ENCODE data around the gene C2orf42. TPM values are rescaled to one million over a fixed set of nuclear protein-coding genes. Genes with fewer than 3 reads are reported as not detected.

The C2orf42 gene
- total RNA-seq, 4 donors from 2014 or later, result 6.3 to 10.1 (median 7.3) TPM

- intact Hi-C loops (cut with DNase I; ENCODE audit: low total_unique reads) (no loop called here), in situ Hi-C loops (cut with MboI; ENCODE audit: low sequenced_read_pairs in 4 of 4) (no loop called here)
- Histone ChIP-seq H3K4me1 (no peaks in the 10 kb centered on the region), H3K4me3 (no peak overlapping the region), H3K27ac (no peak overlapping the region), H3K9me3 (no peaks in the 10 kb centered on the region), H3K27me3 (no peaks in the 10 kb centered on the region), H3K36me3 (no peaks in the 10 kb centered on the region)
- ATAC-seq, result no peak
- TF ChIP-seq CTCF (IDR thresholded peaks at IDR 0.05 in 4 of 5, conservative IDR thresholded peaks at IDR 0.05 in 1 of 5), result no peak
- TF ChIP-seq POLR2A (IDR thresholded peaks at IDR 0.05), result no peak
- no peak for DNase-seq
Observed at GRCh38 chr2:70204452-70204851, 13.6 kb upstream of the C2orf42 start.

- no peak for TF ChIP-seq POLR2A (IDR thresholded peaks at IDR 0.05)
- TF ChIP-seq CTCF (IDR thresholded peaks at IDR 0.05 in 4 of 5, conservative IDR thresholded peaks at IDR 0.05 in 1 of 5), result no peak
- no peak overlapping the region for H3K27ac ChIP-seq
- intact Hi-C loops (cut with DNase I; ENCODE audit: low total_unique reads) (no loop called here), in situ Hi-C loops (cut with MboI; ENCODE audit: low sequenced_read_pairs in 4 of 4) (no loop called here)
- no peaks in the 10 kb centered on the region for H3K27me3 ChIP-seq
- DNase-seq (no peak), ATAC-seq (no peak)
- no peak overlapping the region for H3K4me3 ChIP-seq
- no peaks in the 10 kb centered on the region for H3K36me3 ChIP-seq
- H3K9me3 ChIP-seq, result no peaks in the 10 kb centered on the region
- H3K4me1 ChIP-seq, result no peaks in the 10 kb centered on the region
Observed at GRCh38 chr2:70203086-70203485, 12.3 kb upstream of the C2orf42 start.

- Histone ChIP-seq H3K36me3 (no peaks in the 10 kb centered on the region), H3K4me1 (no peaks in the 10 kb centered on the region), H3K27me3 (no peaks in the 10 kb centered on the region), H3K9me3 (no peaks in the 10 kb centered on the region), H3K4me3 (no peak overlapping the region), H3K27ac (no peak overlapping the region)
- no peak for TF ChIP-seq POLR2A (IDR thresholded peaks at IDR 0.05)
- TF ChIP-seq CTCF (IDR thresholded peaks at IDR 0.05 in 4 of 5, conservative IDR thresholded peaks at IDR 0.05 in 1 of 5), result no peak
- intact Hi-C loops (cut with DNase I; ENCODE audit: low total_unique reads) (no loop called here), in situ Hi-C loops (cut with MboI; ENCODE audit: low sequenced_read_pairs in 4 of 4) (no loop called here)
- ATAC-seq (no peak), DNase-seq (no peak)
Observed at GRCh38 chr2:70202236-70202806, 11.5 kb upstream of the C2orf42 start.

GRCh38 chr2:70201831-70202230 is 11.0 kb upstream of the C2orf42 start:
- Histone ChIP-seq H3K4me1 (no peaks in the 10 kb centered on the region), H3K36me3 (no peaks in the 10 kb centered on the region), H3K9me3 (no peaks in the 10 kb centered on the region), H3K27me3 (no peaks in the 10 kb centered on the region), H3K27ac (no peak overlapping the region), H3K4me3 (no peak overlapping the region)
- in situ Hi-C loops (cut with MboI; ENCODE audit: low sequenced_read_pairs in 4 of 4), result no loop called here
- intact Hi-C loops (cut with DNase I; ENCODE audit: low total_unique reads), result no loop called here
- TF ChIP-seq CTCF (IDR thresholded peaks at IDR 0.05 in 4 of 5, conservative IDR thresholded peaks at IDR 0.05 in 1 of 5), result no peak
- no peak for TF ChIP-seq POLR2A (IDR thresholded peaks at IDR 0.05)
- ATAC-seq (no peak), DNase-seq (no peak)

GRCh38 chr2:70201225-70201768 is 10.5 kb upstream of the C2orf42 start:
- TF ChIP-seq CTCF (IDR thresholded peaks at IDR 0.05 in 4 of 5, conservative IDR thresholded peaks at IDR 0.05 in 1 of 5) (no peak), POLR2A (IDR thresholded peaks at IDR 0.05) (no peak)
- no peak for ATAC-seq
- H3K9me3 ChIP-seq, result no peaks in the 10 kb centered on the region
- DNase-seq, result no peak
- H3K4me1 ChIP-seq, result no peaks in the 10 kb centered on the region
- H3K27ac ChIP-seq, result no peak overlapping the region
- H3K4me3 ChIP-seq, result no peak overlapping the region
- intact Hi-C loops (cut with DNase I; ENCODE audit: low total_unique reads), result no loop called here
- in situ Hi-C loops (cut with MboI; ENCODE audit: low sequenced_read_pairs in 4 of 4), result no loop called here
- H3K27me3 ChIP-seq, result no peaks in the 10 kb centered on the region
- H3K36me3 ChIP-seq, result no peaks in the 10 kb centered on the region

Data from gastrocnemius medialis (tissue), 4 donors.